IPS-20b (cell line): Measurements from ENCODE around the gene SCN8A.

ENCODE experiments used
- H3K27ac ChIP-seq: one replicate; pipeline ENCODE4 v1.5.1; 2013; ENCODE audit warnings: low read length
- H3K27me3 ChIP-seq: 2 replicates; pipeline ENCODE4 v1.6.1; 2013; ENCODE audit warnings: mild to moderate bottlenecking, low read length, inconsistent platforms; ENCODE audit not compliant: insufficient read depth
- H3K36me3 ChIP-seq: 2 replicates; pipeline ENCODE4 v1.6.1; 2013; ENCODE audit warnings: low read depth, mild to moderate bottlenecking, inconsistent platforms, low read length, moderate library complexity; ENCODE audit not compliant: insufficient read depth
- H3K4me1 ChIP-seq: 2 replicates; pipeline ENCODE4 v1.6.1; 2013; ENCODE audit warnings: mild to moderate bottlenecking, control low read depth, inconsistent platforms, low read length, moderate library complexity; ENCODE audit not compliant: insufficient read depth
- H3K4me3 ChIP-seq: 2 replicates; pipeline ENCODE4 v1.5.1; 2013; ENCODE audit warnings: mild to moderate bottlenecking, low read length, inconsistent platforms
- H3K9ac ChIP-seq: 2 replicates; pipeline ENCODE4 v1.6.1; 2013; ENCODE audit warnings: low read depth, mild to moderate bottlenecking, inconsistent platforms, low read length, moderate library complexity
- H3K9me3 ChIP-seq: 2 replicates; pipeline ENCODE4 v1.6.1; 2013; ENCODE audit warnings: mild to moderate bottlenecking, low read depth, low read length, inconsistent platforms; ENCODE audit not compliant: insufficient read depth

SCN8A gene

DNA sequence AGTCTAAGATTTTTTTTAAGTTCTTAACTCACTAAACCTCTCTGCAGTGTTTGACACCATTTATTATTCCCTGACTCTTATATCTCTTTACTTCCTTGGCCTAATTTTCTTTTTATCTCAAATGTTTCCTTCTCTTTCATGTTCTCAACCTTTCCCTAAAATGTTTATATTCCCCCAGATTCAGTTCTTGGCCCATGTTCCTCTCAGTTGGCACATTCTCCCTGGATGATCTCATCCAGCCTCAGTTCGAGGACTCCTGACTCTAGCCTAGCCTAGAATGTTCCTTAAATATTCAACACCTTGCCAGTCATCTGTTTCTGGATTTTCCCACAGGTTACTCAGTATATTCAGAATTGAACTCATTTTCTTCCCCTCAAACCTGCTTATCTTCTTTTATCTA, 81.3 kb downstream of the SCN8A start:
- Histone ChIP-seq H3K9me3 (no peaks in the 10 kb centered on the region), H3K36me3 (no peaks in the 10 kb centered on the region; the same call in 1 of the 2 replicates), H3K9ac (no peak overlapping the region), H3K4me1 (peaks cover 12% of the 10 kb centered on the region; the same call in 1 of the 2 replicates), H3K27me3 (no peaks in the 10 kb centered on the region), H3K27ac (no peak overlapping the region), H3K4me3 (no peak overlapping the region)

DNA sequence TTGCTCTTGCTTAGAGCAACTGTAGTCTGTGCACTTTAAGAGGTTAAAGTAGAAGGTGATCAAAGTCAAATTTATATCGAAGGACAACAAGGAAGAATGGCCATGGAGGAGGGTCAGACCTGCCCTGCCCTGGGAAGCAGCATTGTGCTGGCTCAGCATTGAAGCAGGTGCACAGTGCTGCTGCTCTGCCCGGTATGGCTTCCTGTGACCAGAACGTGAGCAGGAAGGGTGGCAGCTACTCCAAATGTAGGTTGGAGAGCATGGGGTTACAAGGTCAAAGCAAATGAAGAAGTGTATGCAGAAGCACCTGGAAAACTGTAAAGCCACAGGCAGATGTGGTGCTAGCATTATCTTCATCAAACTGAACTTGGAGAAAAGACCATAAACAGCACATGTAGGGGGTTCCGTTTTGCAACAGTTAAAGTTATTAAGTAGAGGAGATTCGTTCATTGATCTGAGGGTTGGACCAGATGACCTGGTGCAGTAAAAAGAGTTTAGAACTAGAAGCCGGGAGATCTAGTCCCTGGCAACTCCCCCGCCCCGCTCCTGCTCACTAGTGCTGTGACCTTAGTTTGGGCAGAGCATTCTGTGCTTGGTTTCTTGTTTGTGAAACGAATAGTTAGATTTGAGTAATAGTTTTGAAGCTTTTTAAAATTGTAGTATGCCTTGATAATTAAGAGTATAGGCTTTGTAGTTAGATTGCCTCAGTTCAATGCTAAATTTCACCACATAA, 84.2 kb downstream of the SCN8A start:
- Histone ChIP-seq H3K4me1 (peaks cover 9% of the 10 kb centered on the region), H3K9me3 (no peaks in the 10 kb centered on the region), H3K36me3 (no peaks in the 10 kb centered on the region), H3K27ac (no peak overlapping the region), H3K9ac (no peak overlapping the region), H3K27me3 (no peaks in the 10 kb centered on the region), H3K4me3 (no peak overlapping the region)

- Histone ChIP-seq H3K4me1 (peaks cover 9% of the 10 kb centered on the region), H3K36me3 (no peaks in the 10 kb centered on the region), H3K9ac (no peak overlapping the region), H3K9me3 (no peaks in the 10 kb centered on the region), H3K4me3 (no peak overlapping the region), H3K27me3 (no peaks in the 10 kb centered on the region), H3K27ac (no peak overlapping the region)
Observed at GRCh38 chr12:51676875-51677274, 85.8 kb downstream of the SCN8A start.

- no peaks in the 10 kb centered on the region for H3K36me3 ChIP-seq
- H3K27me3 ChIP-seq = no peaks in the 10 kb centered on the region
- H3K4me3 ChIP-seq = no peak overlapping the region
- no peak overlapping the region for H3K27ac ChIP-seq
- no peak overlapping the region for H3K9ac ChIP-seq
- H3K9me3 ChIP-seq = no peaks in the 10 kb centered on the region
- H3K4me1 ChIP-seq = peaks cover 9% of the 10 kb centered on the region
Observed at GRCh38 chr12:51677284-51677968, 86.4 kb downstream of the SCN8A start.

DNA sequence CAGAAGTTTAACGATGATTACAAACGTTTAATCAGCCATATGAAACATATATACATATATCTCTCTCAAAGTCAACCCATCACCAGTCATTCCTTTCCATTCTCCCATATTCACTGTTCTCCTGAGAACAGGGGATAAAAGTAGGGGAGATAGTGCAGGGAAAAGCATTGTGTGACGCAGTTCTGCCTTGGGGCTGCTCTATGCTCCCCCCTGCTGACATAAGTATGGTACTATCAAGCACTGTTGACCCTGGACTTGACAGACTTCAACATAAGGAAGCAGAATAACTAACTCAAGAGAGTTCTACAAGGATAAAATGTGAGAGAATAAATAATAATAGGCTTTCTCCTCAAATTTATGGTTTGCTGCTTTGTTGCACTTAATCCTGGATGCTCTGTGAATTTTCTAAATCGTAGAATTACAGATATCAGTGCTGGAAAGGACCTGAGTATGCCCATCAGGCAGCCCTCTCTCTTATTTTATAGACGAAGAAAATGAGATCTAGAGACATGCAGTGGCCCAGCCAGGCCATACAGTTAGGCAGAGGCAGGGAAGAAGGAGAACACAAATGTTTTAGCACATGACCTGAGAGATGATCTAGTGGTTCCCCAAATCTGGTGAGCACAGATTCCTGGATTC, 87.2 kb downstream of the SCN8A start:
- H3K9me3 ChIP-seq = no peaks in the 10 kb centered on the region
- H3K4me3 ChIP-seq = no peak overlapping the region
- no peaks in the 10 kb centered on the region for H3K36me3 ChIP-seq
- H3K27ac ChIP-seq = no peak overlapping the region
- no peak overlapping the region for H3K9ac ChIP-seq
- peaks cover 12% of the 10 kb centered on the region for H3K4me1 ChIP-seq
- no peaks in the 10 kb centered on the region for H3K27me3 ChIP-seq

- Histone ChIP-seq H3K9me3 (no peaks in the 10 kb centered on the region), H3K4me3 (no peak overlapping the region), H3K27ac (no peak overlapping the region), H3K27me3 (no peaks in the 10 kb centered on the region), H3K4me1 (peaks cover 24% of the 10 kb centered on the region), H3K9ac (peak overlapping the region; percentile 39; the same call in 1 of the 2 replicates), H3K36me3 (no peaks in the 10 kb centered on the region)
Observed at GRCh38 chr12:51682981-51683380, 91.9 kb downstream of the SCN8A start.

- no peaks in the 10 kb centered on the region for H3K27me3 ChIP-seq
- H3K9me3 ChIP-seq = no peaks in the 10 kb centered on the region
- no peaks in the 10 kb centered on the region; the same call in 1 of the 2 replicates for H3K36me3 ChIP-seq
- no peak overlapping the region for H3K27ac ChIP-seq
- H3K4me3 ChIP-seq = no peak overlapping the region
- peaks cover 24% of the 10 kb centered on the region for H3K4me1 ChIP-seq
- peak overlapping the region; percentile 39; the same call in 1 of the 2 replicates for H3K9ac ChIP-seq
Observed at GRCh38 chr12:51683763-51684357, 92.8 kb downstream of the SCN8A start.

DNA sequence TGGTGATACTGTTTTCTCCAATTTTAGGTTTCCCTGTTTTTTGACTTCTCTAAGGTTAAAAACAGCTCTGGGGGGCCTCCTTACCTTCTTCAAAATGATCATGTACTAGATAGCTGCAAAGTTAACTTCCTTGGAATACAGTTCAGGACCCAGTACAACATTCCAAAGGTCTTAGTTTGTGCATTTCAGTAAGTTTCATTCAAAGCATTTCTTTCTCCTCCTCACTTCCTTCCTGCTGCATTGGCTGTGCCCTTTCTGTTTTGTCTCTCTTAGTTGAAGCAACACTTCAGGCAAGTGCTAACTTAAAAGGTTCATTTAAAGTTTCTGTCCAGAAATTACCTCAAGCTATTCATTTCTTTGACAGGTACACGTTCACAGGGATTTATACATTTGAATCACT, 95.7 kb downstream of the SCN8A start:
- Histone ChIP-seq H3K27me3 (no peaks in the 10 kb centered on the region), H3K4me1 (peaks cover 24% of the 10 kb centered on the region), H3K9ac (no peak overlapping the region), H3K9me3 (no peaks in the 10 kb centered on the region), H3K27ac (no peak overlapping the region), H3K36me3 (no peaks in the 10 kb centered on the region; the same call in 1 of the 2 replicates), H3K4me3 (no peak overlapping the region)

- Histone ChIP-seq H3K9me3 (no peaks in the 10 kb centered on the region), H3K4me1 (peaks cover 24% of the 10 kb centered on the region), H3K4me3 (no peak overlapping the region), H3K27me3 (no peaks in the 10 kb centered on the region), H3K36me3 (no peaks in the 10 kb centered on the region; the same call in 1 of the 2 replicates), H3K9ac (0 out of 2 replicates have a peak overlapping the region, but pooled peaks have one; percentile 5), H3K27ac (no peak overlapping the region)
Observed at GRCh38 chr12:51687177-51687576, 96.1 kb downstream of the SCN8A start.

GRCh38 chr12:51687614-51688013, 96.6 kb downstream of the SCN8A start:
- Histone ChIP-seq H3K9ac (0 out of 2 replicates have a peak overlapping the region, but pooled peaks have one; percentile 5), H3K27ac (no peak overlapping the region), H3K4me1 (peaks cover 24% of the 10 kb centered on the region), H3K27me3 (no peaks in the 10 kb centered on the region), H3K36me3 (no peaks in the 10 kb centered on the region; the same call in 1 of the 2 replicates), H3K4me3 (no peak overlapping the region), H3K9me3 (no peaks in the 10 kb centered on the region)

DNA sequence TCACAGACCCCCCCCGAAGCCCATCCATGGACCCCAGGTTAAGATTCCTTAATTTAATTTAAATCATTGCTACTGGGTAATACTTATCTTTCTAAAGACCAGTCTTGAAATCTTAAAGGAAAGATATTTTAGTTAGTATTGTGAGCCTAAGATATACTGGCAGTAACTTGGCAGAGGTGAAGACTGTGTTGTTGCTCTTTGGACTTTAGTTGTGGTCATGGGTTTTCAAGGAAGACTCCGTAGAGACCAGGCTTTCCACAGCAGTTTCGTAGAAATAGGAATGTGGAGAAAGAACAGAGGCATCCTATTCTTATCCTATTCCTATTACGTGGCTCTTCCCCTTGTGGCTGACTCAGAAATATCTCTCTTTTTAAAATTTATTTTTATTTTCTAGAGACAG, 99.0 kb downstream of the SCN8A start:
- H3K9me3 ChIP-seq = no peaks in the 10 kb centered on the region
- peaks cover 12% of the 10 kb centered on the region for H3K4me1 ChIP-seq
- no peaks in the 10 kb centered on the region for H3K27me3 ChIP-seq
- H3K27ac ChIP-seq = no peak overlapping the region
- no peak overlapping the region for H3K4me3 ChIP-seq
- no peaks in the 10 kb centered on the region; the same call in 1 of the 2 replicates for H3K36me3 ChIP-seq
- H3K9ac ChIP-seq = no peak overlapping the region
